ENCODE measurements around the gene GATB.

Gene GATB

DNA sequence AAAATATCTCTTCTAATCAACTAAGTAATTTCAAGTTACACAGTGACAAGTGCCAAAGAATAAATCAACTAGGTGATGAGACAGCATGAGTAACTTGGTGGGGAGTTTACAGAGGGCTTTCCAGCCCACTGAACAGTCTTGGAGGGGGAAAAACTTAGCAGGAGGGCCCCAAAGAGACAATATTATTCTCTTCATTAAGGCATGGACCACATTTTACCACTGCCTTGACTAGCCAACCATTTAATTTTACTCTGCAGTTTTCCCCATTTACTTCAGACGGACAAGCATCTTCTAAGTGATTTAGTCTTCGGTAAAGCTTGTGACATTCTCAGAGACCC is 25.3 kb upstream of the GATB start:
- no peaks in the 10 kb centered on the region for H3K4me1 ChIP-seq (ENCODE audit: control insufficient read depth in 2 of 2, insufficient read depth in 2 of 2, low read length in 2 of 2)
- H3K4me3 ChIP-seq (ENCODE audit: low read length in 2 of 2) = no peak overlapping the region
- H3K9me3 ChIP-seq (ENCODE audit: control insufficient read depth in 2 of 2, low read length in 2 of 2) = no peaks in the 10 kb centered on the region
- no peaks in the 10 kb centered on the region for H3K36me3 ChIP-seq (ENCODE audit: control insufficient read depth in 2 of 2, insufficient read depth in 2 of 2, low read length in 2 of 2)
- H3K9ac ChIP-seq (ENCODE audit: low read depth in 1 of 2, low read length in 2 of 2) = no peak overlapping the region
- H3K27me3 ChIP-seq (ENCODE audit: control insufficient read depth in 2 of 2, insufficient read depth in 2 of 2, low read length in 2 of 2) = no peaks in the 10 kb centered on the region
- no peak overlapping the region for H3K27ac ChIP-seq (ENCODE audit: low read depth in 2 of 2, low read length in 2 of 2)

DNA sequence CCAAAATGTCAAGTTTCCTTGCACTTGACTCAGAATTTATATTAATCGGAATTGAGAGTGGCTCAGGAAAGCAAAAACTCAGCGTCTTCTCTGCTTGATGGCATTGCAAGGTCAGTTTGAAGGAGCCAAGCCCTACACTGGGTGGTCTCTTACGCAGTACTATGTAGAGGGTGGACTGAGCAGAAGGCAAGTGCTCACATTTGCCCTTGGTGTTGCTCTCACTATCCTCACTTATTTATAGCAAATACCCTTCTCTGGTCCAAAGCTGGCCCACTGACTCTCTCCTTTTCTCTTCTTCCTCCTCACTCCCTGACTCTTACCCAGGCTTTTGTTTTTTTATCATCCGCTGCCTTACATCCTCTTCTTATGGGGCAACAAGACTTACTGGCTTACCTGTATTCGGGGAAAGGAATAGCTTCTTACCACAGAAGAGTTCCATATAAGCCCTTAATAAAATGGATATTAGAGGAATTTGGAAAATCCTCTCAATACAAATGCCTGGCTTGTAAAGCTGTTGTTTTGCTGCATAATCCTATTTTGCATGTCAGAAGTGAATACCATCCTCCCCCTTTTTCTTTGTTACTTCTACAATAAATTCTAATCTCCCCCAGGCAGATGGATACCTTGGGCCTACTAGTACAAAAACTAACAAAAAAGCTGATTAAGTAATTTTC is 24.8 kb upstream of the GATB start:
- Histone ChIP-seq H3K36me3 (ENCODE audit: control insufficient read depth in 2 of 2, insufficient read depth in 2 of 2, low read length in 2 of 2) (no peaks in the 10 kb centered on the region), H3K9ac (ENCODE audit: low read depth in 1 of 2, low read length in 2 of 2) (no peak overlapping the region), H3K4me1 (ENCODE audit: control insufficient read depth in 2 of 2, insufficient read depth in 2 of 2, low read length in 2 of 2) (no peaks in the 10 kb centered on the region), H3K27ac (ENCODE audit: low read depth in 2 of 2, low read length in 2 of 2) (no peak overlapping the region), H3K4me3 (ENCODE audit: low read length in 2 of 2) (no peak overlapping the region), H3K27me3 (ENCODE audit: control insufficient read depth in 2 of 2, insufficient read depth in 2 of 2, low read length in 2 of 2) (no peaks in the 10 kb centered on the region), H3K9me3 (ENCODE audit: control insufficient read depth in 2 of 2, low read length in 2 of 2) (no peaks in the 10 kb centered on the region)

DNA sequence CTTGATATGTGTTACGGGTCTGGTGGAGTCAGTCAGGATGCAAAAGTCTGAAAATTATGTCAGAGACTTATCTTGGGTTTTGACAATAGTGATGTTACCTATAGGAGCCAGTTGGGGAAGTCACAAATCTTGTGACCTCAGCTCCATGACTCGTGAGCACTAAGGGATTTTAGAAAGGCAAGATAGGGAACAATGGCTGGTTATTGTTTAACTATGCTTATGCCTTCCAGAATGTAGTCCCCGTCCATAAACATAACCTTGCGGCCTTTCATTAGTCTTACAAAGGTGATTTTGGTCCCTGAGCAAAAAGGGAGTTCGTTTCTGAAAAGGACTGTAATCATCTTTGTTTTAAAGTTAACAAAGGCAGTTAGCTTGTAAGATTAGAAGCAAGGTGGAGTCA is 23.9 kb upstream of the GATB start:
- H3K4me1 ChIP-seq (ENCODE audit: control insufficient read depth in 2 of 2, insufficient read depth in 2 of 2, low read length in 2 of 2) = no peaks in the 10 kb centered on the region
- H3K4me3 ChIP-seq (ENCODE audit: low read length in 2 of 2) = no peak overlapping the region
- H3K36me3 ChIP-seq (ENCODE audit: control insufficient read depth in 2 of 2, insufficient read depth in 2 of 2, low read length in 2 of 2) = no peaks in the 10 kb centered on the region
- no peak overlapping the region for H3K27ac ChIP-seq (ENCODE audit: low read depth in 2 of 2, low read length in 2 of 2)
- no peaks in the 10 kb centered on the region for H3K9me3 ChIP-seq (ENCODE audit: control insufficient read depth in 2 of 2, low read length in 2 of 2)
- H3K27me3 ChIP-seq (ENCODE audit: control insufficient read depth in 2 of 2, insufficient read depth in 2 of 2, low read length in 2 of 2) = no peaks in the 10 kb centered on the region
- H3K9ac ChIP-seq (ENCODE audit: low read depth in 1 of 2, low read length in 2 of 2) = no peak overlapping the region

DNA sequence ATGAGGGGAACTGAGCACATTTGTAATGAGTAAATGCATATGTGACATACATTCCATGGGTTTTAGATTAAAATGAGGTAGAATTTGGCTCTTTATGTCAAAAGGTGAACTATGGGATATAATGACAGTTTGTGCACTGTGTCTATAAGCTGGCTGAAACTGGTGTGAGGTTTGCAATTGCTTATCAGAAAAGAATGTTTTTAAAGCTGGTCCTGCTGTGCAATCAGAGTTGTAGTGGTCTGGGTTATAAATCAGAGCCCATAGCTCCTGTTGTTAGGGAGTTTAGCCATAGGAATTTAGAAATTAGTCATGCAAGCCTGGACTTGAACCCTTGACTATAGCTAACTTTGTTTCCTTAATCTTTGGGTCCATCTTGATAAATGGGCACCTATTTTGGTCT is 23.1 kb upstream of the GATB start:
- H3K36me3 ChIP-seq (ENCODE audit: control insufficient read depth in 2 of 2, insufficient read depth in 2 of 2, low read length in 2 of 2) = no peaks in the 10 kb centered on the region
- H3K4me3 ChIP-seq (ENCODE audit: low read length in 2 of 2) = no peak overlapping the region
- H3K27me3 ChIP-seq (ENCODE audit: control insufficient read depth in 2 of 2, insufficient read depth in 2 of 2, low read length in 2 of 2) = no peaks in the 10 kb centered on the region
- H3K27ac ChIP-seq (ENCODE audit: low read depth in 2 of 2, low read length in 2 of 2) = no peak overlapping the region
- no peaks in the 10 kb centered on the region for H3K9me3 ChIP-seq (ENCODE audit: control insufficient read depth in 2 of 2, low read length in 2 of 2)
- no peak overlapping the region for H3K9ac ChIP-seq (ENCODE audit: low read depth in 1 of 2, low read length in 2 of 2)
- no peaks in the 10 kb centered on the region for H3K4me1 ChIP-seq (ENCODE audit: control insufficient read depth in 2 of 2, insufficient read depth in 2 of 2, low read length in 2 of 2)

DNA sequence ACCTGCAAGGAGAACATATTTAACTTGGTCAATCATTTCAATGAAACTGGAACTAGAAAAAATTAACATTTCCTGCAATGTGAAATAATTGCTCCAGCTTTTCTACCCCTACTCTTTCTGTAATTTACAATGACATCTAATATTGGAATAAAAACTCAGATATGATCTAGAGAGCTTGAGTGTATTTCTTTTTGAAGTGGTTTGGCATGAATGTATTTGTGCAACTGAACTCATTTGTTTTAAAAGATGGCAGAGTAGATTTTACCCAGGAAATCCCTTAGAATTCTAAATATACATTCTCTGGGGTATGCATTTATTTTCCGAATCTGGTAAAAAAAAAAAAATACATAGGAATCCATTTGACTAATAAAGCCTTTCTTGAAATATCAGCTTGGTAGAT is 21.5 kb upstream of the GATB start:
- Histone ChIP-seq H3K9ac (ENCODE audit: low read depth in 1 of 2, low read length in 2 of 2) (no peak overlapping the region), H3K9me3 (ENCODE audit: control insufficient read depth in 2 of 2, low read length in 2 of 2) (no peaks in the 10 kb centered on the region), H3K27ac (ENCODE audit: low read depth in 2 of 2, low read length in 2 of 2) (no peak overlapping the region), H3K4me3 (ENCODE audit: low read length in 2 of 2) (no peak overlapping the region), H3K27me3 (ENCODE audit: control insufficient read depth in 2 of 2, insufficient read depth in 2 of 2, low read length in 2 of 2) (no peaks in the 10 kb centered on the region), H3K4me1 (ENCODE audit: control insufficient read depth in 2 of 2, insufficient read depth in 2 of 2, low read length in 2 of 2) (no peaks in the 10 kb centered on the region), H3K36me3 (ENCODE audit: control insufficient read depth in 2 of 2, insufficient read depth in 2 of 2, low read length in 2 of 2) (no peaks in the 10 kb centered on the region)

GRCh38 chr4:151781026-151781425 is 20.2 kb upstream of the GATB start:
- Histone ChIP-seq H3K9me3 (ENCODE audit: control insufficient read depth in 2 of 2, low read length in 2 of 2) (no peaks in the 10 kb centered on the region), H3K27me3 (ENCODE audit: control insufficient read depth in 2 of 2, insufficient read depth in 2 of 2, low read length in 2 of 2) (no peaks in the 10 kb centered on the region), H3K27ac (ENCODE audit: low read depth in 2 of 2, low read length in 2 of 2) (no peak overlapping the region), H3K9ac (ENCODE audit: low read depth in 1 of 2, low read length in 2 of 2) (no peak overlapping the region), H3K4me1 (ENCODE audit: control insufficient read depth in 2 of 2, insufficient read depth in 2 of 2, low read length in 2 of 2) (no peaks in the 10 kb centered on the region), H3K36me3 (ENCODE audit: control insufficient read depth in 2 of 2, insufficient read depth in 2 of 2, low read length in 2 of 2) (no peaks in the 10 kb centered on the region), H3K4me3 (ENCODE audit: low read length in 2 of 2) (no peak overlapping the region)

DNA sequence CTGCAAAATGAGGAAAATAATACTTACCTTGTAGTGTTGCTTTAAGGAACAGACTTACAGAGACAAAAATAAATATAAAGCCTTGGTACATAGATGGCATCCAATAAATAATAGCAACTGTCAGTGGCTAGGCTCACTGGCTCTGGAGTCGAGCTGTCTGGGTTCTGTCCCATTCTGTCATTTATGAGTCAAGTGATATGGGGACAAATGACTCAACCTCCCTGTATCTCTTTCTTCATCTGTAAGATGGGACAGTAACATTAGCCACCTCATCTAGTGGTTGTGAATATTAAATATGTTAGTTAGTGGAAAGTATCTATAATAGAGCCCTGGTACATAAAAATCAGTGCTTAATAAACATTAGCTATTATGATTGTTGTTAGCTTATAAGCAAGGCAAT is 16.7 kb upstream of the GATB start:
- Histone ChIP-seq H3K4me1 (ENCODE audit: control insufficient read depth in 2 of 2, insufficient read depth in 2 of 2, low read length in 2 of 2) (no peaks in the 10 kb centered on the region), H3K9ac (ENCODE audit: low read depth in 1 of 2, low read length in 2 of 2) (no peak overlapping the region), H3K27me3 (ENCODE audit: control insufficient read depth in 2 of 2, insufficient read depth in 2 of 2, low read length in 2 of 2) (no peaks in the 10 kb centered on the region), H3K36me3 (ENCODE audit: control insufficient read depth in 2 of 2, insufficient read depth in 2 of 2, low read length in 2 of 2) (no peaks in the 10 kb centered on the region), H3K9me3 (ENCODE audit: control insufficient read depth in 2 of 2, low read length in 2 of 2) (peaks cover 0 to 3% of the 10 kb centered on the region in 2 donors), H3K27ac (ENCODE audit: low read depth in 2 of 2, low read length in 2 of 2) (no peak overlapping the region), H3K4me3 (ENCODE audit: low read length in 2 of 2) (no peak overlapping the region)

- peaks cover 0 to 3% of the 10 kb centered on the region in 2 donors for H3K27me3 ChIP-seq (ENCODE audit: control insufficient read depth in 2 of 2, insufficient read depth in 2 of 2, low read length in 2 of 2)
- H3K4me1 ChIP-seq (ENCODE audit: control insufficient read depth in 2 of 2, insufficient read depth in 2 of 2, low read length in 2 of 2) = no peaks in the 10 kb centered on the region
- H3K4me3 ChIP-seq (ENCODE audit: low read length in 2 of 2) = no peak overlapping the region
- no peak overlapping the region for H3K27ac ChIP-seq (ENCODE audit: low read depth in 2 of 2, low read length in 2 of 2)
- H3K9ac ChIP-seq (ENCODE audit: low read depth in 1 of 2, low read length in 2 of 2) = no peak overlapping the region
- no peaks in the 10 kb centered on the region for H3K36me3 ChIP-seq (ENCODE audit: control insufficient read depth in 2 of 2, insufficient read depth in 2 of 2, low read length in 2 of 2)
- peaks cover 0 to 3% of the 10 kb centered on the region in 2 donors for H3K9me3 ChIP-seq (ENCODE audit: control insufficient read depth in 2 of 2, low read length in 2 of 2)
Observed at GRCh38 chr4:151774324-151774723, 13.5 kb upstream of the GATB start.

- Histone ChIP-seq H3K36me3 (ENCODE audit: control insufficient read depth in 2 of 2, insufficient read depth in 2 of 2, low read length in 2 of 2) (no peaks in the 10 kb centered on the region), H3K27ac (ENCODE audit: low read depth in 2 of 2, low read length in 2 of 2) (no peak overlapping the region), H3K4me3 (ENCODE audit: low read length in 2 of 2) (no peak overlapping the region), H3K9ac (ENCODE audit: low read depth in 1 of 2, low read length in 2 of 2) (no peak overlapping the region), H3K9me3 (ENCODE audit: control insufficient read depth in 2 of 2, low read length in 2 of 2) (peaks cover 0 to 3% of the 10 kb centered on the region in 2 donors), H3K27me3 (ENCODE audit: control insufficient read depth in 2 of 2, insufficient read depth in 2 of 2, low read length in 2 of 2) (peaks cover 0 to 3% of the 10 kb centered on the region in 2 donors), H3K4me1 (ENCODE audit: control insufficient read depth in 2 of 2, insufficient read depth in 2 of 2, low read length in 2 of 2) (no peaks in the 10 kb centered on the region)
Observed at GRCh38 chr4:151772274-151772673, 11.5 kb upstream of the GATB start.

- Histone ChIP-seq H3K4me1 (ENCODE audit: control insufficient read depth in 2 of 2, insufficient read depth in 2 of 2, low read length in 2 of 2) (no peaks in the 10 kb centered on the region), H3K27ac (ENCODE audit: low read depth in 2 of 2, low read length in 2 of 2) (no peak overlapping the region), H3K9me3 (ENCODE audit: control insufficient read depth in 2 of 2, low read length in 2 of 2) (peaks cover 0 to 3% of the 10 kb centered on the region in 2 donors), H3K9ac (ENCODE audit: low read depth in 1 of 2, low read length in 2 of 2) (no peak overlapping the region), H3K4me3 (ENCODE audit: low read length in 2 of 2) (no peak overlapping the region), H3K27me3 (ENCODE audit: control insufficient read depth in 2 of 2, insufficient read depth in 2 of 2, low read length in 2 of 2) (peaks cover 0 to 3% of the 10 kb centered on the region in 2 donors), H3K36me3 (ENCODE audit: control insufficient read depth in 2 of 2, insufficient read depth in 2 of 2, low read length in 2 of 2) (no peaks in the 10 kb centered on the region)
Observed at GRCh38 chr4:151771664-151772063, 10.9 kb upstream of the GATB start.

GRCh38 chr4:151770154-151770553 is 9.3 kb upstream of the GATB start:
- H3K27me3 ChIP-seq (ENCODE audit: control insufficient read depth in 2 of 2, insufficient read depth in 2 of 2, low read length in 2 of 2) = peaks cover 0 to 3% of the 10 kb centered on the region in 2 donors
- no peak overlapping the region for H3K9ac ChIP-seq (ENCODE audit: low read depth in 1 of 2, low read length in 2 of 2)

More at GRCh38 chr4:151770154-151770553, 9.3 kb upstream of the GATB start:
- H3K27ac ChIP-seq (ENCODE audit: low read depth in 2 of 2, low read length in 2 of 2) = no peak overlapping the region
- H3K4me1 ChIP-seq (ENCODE audit: control insufficient read depth in 2 of 2, insufficient read depth in 2 of 2, low read length in 2 of 2) = no peaks in the 10 kb centered on the region
- no peaks in the 10 kb centered on the region for H3K36me3 ChIP-seq (ENCODE audit: control insufficient read depth in 2 of 2, insufficient read depth in 2 of 2, low read length in 2 of 2)
- H3K4me3 ChIP-seq (ENCODE audit: low read length in 2 of 2) = no peak overlapping the region
- H3K9me3 ChIP-seq (ENCODE audit: control insufficient read depth in 2 of 2, low read length in 2 of 2) = peaks cover 0 to 2% of the 10 kb centered on the region in 2 donors
